HepG2 (cell line): ENCODE results near the gene MARF1. TPM values are rescaled to one million over a fixed set of nuclear protein-coding genes. Genes with fewer than 3 reads are reported as not detected.
A peak's percentile ranks its signal among the peaks of the same experiment; 100 is the strongest.

ENCODE experiments used
- CENPT ChIP-seq: sonication (generic); formaldehyde crosslinking; IDR thresholded peaks from 2 replicates; pipeline ENCODE4 v1.8.0; 2022; ENCODE audit warnings: low read depth, mild to moderate bottlenecking, moderate library complexity, missing genetic modification reagents
- DZIP1 ChIP-seq: sonication (generic); formaldehyde crosslinking; IDR thresholded peaks from 2 replicates; pipeline ENCODE4 v1.5.0; 2020; ENCODE audit warnings: mild to moderate bottlenecking, missing genetic modification reagents
- GATA4 ChIP-seq: sonication (generic); IDR thresholded peaks from 2 replicates; pipeline ENCODE4 v1.6.1; 2016; ENCODE audit warnings: antibody characterized with exemption, low read depth, borderline replicate concordance
- GPN1 ChIP-seq: sonication (generic); formaldehyde crosslinking; IDR thresholded peaks from 2 replicates; pipeline ENCODE4 v1.5.1; 2020; ENCODE audit warnings: missing genetic modification reagents, borderline replicate concordance
- GRHL1 ChIP-seq: sonication (generic); formaldehyde crosslinking; conservative IDR thresholded peaks from 2 replicates; pipeline ENCODE4 v1.8.0; 2022; ENCODE audit warnings: missing genetic modification reagents
- MATR3 ChIP-seq: sonication (generic); formaldehyde crosslinking; IDR thresholded peaks from 2 replicates; pipeline ENCODE4 v1.4.0; 2020; ENCODE audit warnings: missing genetic modification reagents
- MEIS1 ChIP-seq: sonication (generic); formaldehyde crosslinking; IDR thresholded peaks from 2 replicates; pipeline ENCODE4 v1.9.0; 2021; ENCODE audit warnings: mild to moderate bottlenecking, missing genetic modification reagents, moderate library complexity, borderline replicate concordance
- RFX3 ChIP-seq: IDR thresholded peaks from 2 replicates; pipeline ENCODE4 v1.6.1; 2016; ENCODE audit warnings: missing biosample characterization, missing genetic modification reagents
- RFXAP ChIP-seq: sonication (generic); formaldehyde crosslinking; IDR thresholded peaks from 2 replicates; pipeline ENCODE4 v1.4.0; 2020; ENCODE audit warnings: missing genetic modification reagents, borderline replicate concordance
- ZBTB40 ChIP-seq, 2 experiments: fragments of 450-650 bp in 1 of 2; sonication (generic) in 1 of 2; formaldehyde crosslinking in 1 of 2; IDR thresholded peaks; 2 replicates each; pipeline versions ENCODE4 v1.6.1 to v1.8.0; 2016 to 2022; ENCODE audit warnings: antibody characterized with exemption in 1 of 2, mild to moderate bottlenecking in 1 of 2, missing genetic modification reagents in 1 of 2
- ZNF230 ChIP-seq: sonication (generic); formaldehyde crosslinking; IDR thresholded peaks from 2 replicates; pipeline ENCODE4 v1.4.0; 2020; ENCODE audit warnings: mild to moderate bottlenecking, missing genetic modification reagents
- ZNF709 ChIP-seq: sonication (generic); formaldehyde crosslinking; IDR thresholded peaks from 2 replicates; pipeline ENCODE4 v1.5.0; 2020; ENCODE audit warnings: mild to moderate bottlenecking, missing genetic modification reagents
- ZNF883 ChIP-seq: sonication (generic); formaldehyde crosslinking; IDR thresholded peaks from 2 replicates; pipeline ENCODE4 v1.5.1; 2020; ENCODE audit warnings: mild to moderate bottlenecking, missing genetic modification reagents; ENCODE audit errors: not compliant biosample characterization
- ZSCAN25 ChIP-seq: sonication (generic); formaldehyde crosslinking; IDR thresholded peaks from 2 replicates; pipeline ENCODE4 v1.8.0; 2022; ENCODE audit warnings: mild to moderate bottlenecking, missing genetic modification reagents
- polyA plus RNA-seq, 8 experiments: library from polyadenylated mRNA; depleted of rRNA in 3 of 8; stranded (reverse) in 7 of 8; unstranded in 1 of 8; fragments of >200 nt; fragmentation: Illumina TruSeq in 4 of 8; extraction: Trizol in 4 of 8; gene quantifications; 2 replicates each; pipeline versions ENCODE4 v1.2.1 to v1.2.3, GENCODE V29; 2011 to 2016; ENCODE audit warnings: low read depth in 4 of 8, missing spikeins in 1 of 8, mixed read lengths in 1 of 8; ENCODE audit not compliant: insufficient read depth in 1 of 8
- total RNA-seq, 5 experiments: library from RNA; depleted of rRNA; stranded (reverse); fragments of >200 nt; fragmentation: Illumina TruSeq; extraction: Trizol; gene quantifications; 2 replicates each; pipeline ENCODE4 v1.2.3, GENCODE V29; 2016; ENCODE audit warnings: low read depth in 1 of 5

The MARF1 gene
- total and polyA plus RNA-seq, 2 of the 13 experiments (the other 11 are each of a cell fraction or from before 2014, with no cell fraction given): 8.7 to 20.7 TPM

- no peak for TF ChIP-seq ZBTB40 (IDR thresholded peaks at IDR 0.05)
- no peak; the same call in 1 of the 2 replicates for TF ChIP-seq ZBTB40 (CRISPR knock-in tag; IDR thresholded peaks at IDR 0.05)
- TF ChIP-seq RFXAP (CRISPR knock-in tag): 0 out of 2 replicates have a peak, but pooled peaks have one; percentile 17
- no peak for TF ChIP-seq GPN1 (CRISPR knock-in tag)
- TF ChIP-seq ZNF230 (CRISPR knock-in tag): no peak
- TF ChIP-seq GATA4: 0 out of 2 replicates have a peak, but pooled peaks have one; percentile 34
- TF ChIP-seq ZNF709: no peak
- TF ChIP-seq GRHL1 (CRISPR knock-in tag): no peak
- TF ChIP-seq MEIS1: no peak
- TF ChIP-seq DZIP1: no peak
- no peak for TF ChIP-seq RFX3
- TF ChIP-seq CENPT (CRISPR knock-in tag): no peak
- TF ChIP-seq ZSCAN25: no peak
- no peak for TF ChIP-seq ZNF883 (CRISPR knock-in tag)
- no peak for TF ChIP-seq MATR3 (CRISPR knock-in tag)
These were observed 34.3 kb downstream of the MARF1 start (continued) for GRCh38 chr16:15608398-15609285.
